Upper lobe of left lung (tissue), 4 donors: Measurements from ENCODE around the gene ZBTB16.

Experiments
- CTCF ChIP-seq, 6 experiments: fragments of 450-650 bp in 4 of 6; fragments of 200-600 bp in 2 of 6; sonication (generic) in 2 of 6; IDR thresholded peaks; one replicate each; pipeline ENCODE4 v1.5.1; 2016 to 2019; ENCODE audit warnings: antibody characterized with exemption in 6 of 6
- EP300 ChIP-seq, 4 donors: sonication (generic); formaldehyde crosslinking; IDR thresholded peaks; one replicate each; pipeline ENCODE4 v1.5.1; 2017; ENCODE audit warnings: antibody characterized with exemption in 4 of 4, control low read depth in 2 of 4

- no peak for TF ChIP-seq CTCF (IDR thresholded peaks at IDR 0.05)
- TF ChIP-seq EP300 (IDR thresholded peaks at IDR 0.05): no peak
Measured at GRCh38 chr11:114082415-114082748, 22.9 kb downstream of the ZBTB16 start.
